ENCODE data around the gene FREY1. TPM values are rescaled to one million over a fixed set of nuclear protein-coding genes. Genes with fewer than 3 reads are reported as not detected.

The FREY1 gene
- total RNA-seq, 1 experiment from 2014 or later, result 4.2 TPM

- Histone ChIP-seq H3K79me2 (ENCODE audit: low read depth) (no peaks in the 10 kb centered on the region), H3K36me3 (ENCODE audit: low read depth) (0 out of 2 replicates have a peak, but pooled peaks cover 7% of the 10 kb centered on the region), H3F3A (ENCODE audit: insufficient read depth, low read depth) (no peaks in the 10 kb centered on the region; the same call in 1 of the 2 replicates), H3K4me1 (replicated peaks; ENCODE audit: insufficient read depth) (no peaks in the 10 kb centered on the region), H2AFZ (no peak overlapping the region), H3K4me2 (no peak overlapping the region), H3K27ac (no peak overlapping the region), H3K9me2 (ENCODE audit: insufficient read depth) (no peaks in the 10 kb centered on the region), H4K20me1 (ENCODE audit: insufficient read depth) (no peaks in the 10 kb centered on the region), H3K27me3 (ENCODE audit: insufficient read depth, low read depth) (no peaks in the 10 kb centered on the region), H3K9me3 (ENCODE audit: insufficient read depth, low read depth) (no peaks in the 10 kb centered on the region), H3K4me3 (no peak overlapping the region)
- intact Hi-C loops (cut with micrococcal nuclease; ENCODE audit: unreplicated experiment), result loop anchor here (1.0 to 2.0 kb wide), 3 partner anchors 135 to 497 kb away; no protein-coding TSS in a partner anchor
- BruUV-seq (replicated peaks), result no TSS peak
- DNase-seq, result no peak
- no peak for TF ChIP-seq EZH2 (IDR thresholded peaks at IDR 0.05; ENCODE audit: low read depth)
- TF ChIP-seq CTCF (conservative IDR thresholded peaks at IDR 0.05), result no peak
- POLR2A ChIA-PET (ENCODE audit: unreplicated experiment), result no interaction called here
- CTCF ChIA-PET, result interaction anchor here (0.6 to 2.9 kb wide), 2 partner anchors 12 to 135 kb away, joined by 11 to 18 read pairs; no protein-coding TSS in a partner anchor
Observed at GRCh38 chr11:45871638-45872037, 35.4 kb downstream of the FREY1 start.

- CTCF ChIA-PET, result no interaction called here
- H3K9me2 ChIP-seq (ENCODE audit: insufficient read depth), result no peaks in the 10 kb centered on the region
- H3K4me3 ChIP-seq, result no peak overlapping the region
- H3K27me3 ChIP-seq (ENCODE audit: insufficient read depth, low read depth), result no peaks in the 10 kb centered on the region
- no peaks in the 10 kb centered on the region for H3K4me1 ChIP-seq (replicated peaks; ENCODE audit: insufficient read depth)
- POLR2A ChIA-PET (ENCODE audit: unreplicated experiment), result no interaction called here
- TF ChIP-seq CTCF (conservative IDR thresholded peaks at IDR 0.05), result no peak
- TF ChIP-seq EZH2 (IDR thresholded peaks at IDR 0.05; ENCODE audit: low read depth), result no peak
- intact Hi-C loops (cut with micrococcal nuclease; ENCODE audit: unreplicated experiment), result no loop called here
- no peaks in the 10 kb centered on the region for H3K9me3 ChIP-seq (ENCODE audit: insufficient read depth, low read depth)
- H3K4me2 ChIP-seq, result no peak overlapping the region
- no peaks in the 10 kb centered on the region for H3K79me2 ChIP-seq (ENCODE audit: low read depth)
- 0 out of 2 replicates have a peak, but pooled peaks cover 7% of the 10 kb centered on the region for H3K36me3 ChIP-seq (ENCODE audit: low read depth)
- H2AFZ ChIP-seq, result no peak overlapping the region
- H4K20me1 ChIP-seq (ENCODE audit: insufficient read depth), result no peaks in the 10 kb centered on the region
- H3K27ac ChIP-seq, result no peak overlapping the region
- BruUV-seq (replicated peaks), result no TSS peak
- no peaks in the 10 kb centered on the region; the same call in 1 of the 2 replicates for H3F3A ChIP-seq (ENCODE audit: insufficient read depth, low read depth)
- DNase-seq, result no peak
Observed at GRCh38 chr11:45870706-45871105, 36.4 kb downstream of the FREY1 start.

GRCh38 chr11:45869551-45869950 lies 37.5 kb downstream of the FREY1 start:
- H3F3A ChIP-seq (ENCODE audit: insufficient read depth, low read depth), result no peaks in the 10 kb centered on the region; the same call in 1 of the 2 replicates
- H3K4me3 ChIP-seq, result no peak overlapping the region
- H3K9me3 ChIP-seq (ENCODE audit: insufficient read depth, low read depth), result no peaks in the 10 kb centered on the region
- H3K27ac ChIP-seq, result no peak overlapping the region
- TF ChIP-seq EZH2 (IDR thresholded peaks at IDR 0.05; ENCODE audit: low read depth) (no peak), CTCF (conservative IDR thresholded peaks at IDR 0.05) (no peak)
- CTCF ChIA-PET, result no interaction called here
- H3K36me3 ChIP-seq (ENCODE audit: low read depth), result 0 out of 2 replicates have a peak, but pooled peaks cover 7% of the 10 kb centered on the region
- no peaks in the 10 kb centered on the region for H4K20me1 ChIP-seq (ENCODE audit: insufficient read depth)
- no peaks in the 10 kb centered on the region for H3K9me2 ChIP-seq (ENCODE audit: insufficient read depth)
- no peak overlapping the region for H2AFZ ChIP-seq
- H3K27me3 ChIP-seq (ENCODE audit: insufficient read depth, low read depth), result no peaks in the 10 kb centered on the region
- POLR2A ChIA-PET (ENCODE audit: unreplicated experiment), result no interaction called here
- no peak for DNase-seq
- no peaks in the 10 kb centered on the region for H3K4me1 ChIP-seq (replicated peaks; ENCODE audit: insufficient read depth)
- no peaks in the 10 kb centered on the region for H3K79me2 ChIP-seq (ENCODE audit: low read depth)
- intact Hi-C loops (cut with micrococcal nuclease; ENCODE audit: unreplicated experiment), result no loop called here
- no TSS peak for BruUV-seq (replicated peaks)
- H3K4me2 ChIP-seq, result no peak overlapping the region

Measured in PC-9 (cell line).